Spinal cord (tissue), 10 donors: Measurements from ENCODE around the gene ERMN. TPM values are rescaled to one million over a fixed set of nuclear protein-coding genes. Genes with fewer than 3 reads are reported as not detected.
"Not testable (repeated sequence)": the region's sequence is repeated elsewhere in the genome, so short reads cannot be mapped to it uniquely, and the experiment has no call there.

ENCODE experiments used
- DNase-seq, 6 donors: peaks; one replicate each; pipeline versions ENCODE4 v3.0.0 to v3.0.0-alpha.2; 2013 to 2015; ENCODE audit warnings: low spot score in 6 of 6, low read depth in 4 of 6
- H3K27ac ChIP-seq: one replicate; pipeline ENCODE4 v1.5.1; 2013; ENCODE audit warnings: low read depth, low read length, control low read depth
- H3K27me3 ChIP-seq: one replicate; pipeline ENCODE4 v1.6.1; 2013; ENCODE audit warnings: low read length; ENCODE audit not compliant: control insufficient read depth, insufficient read depth
- H3K36me3 ChIP-seq: one replicate; pipeline ENCODE4 v1.6.1; 2013; ENCODE audit warnings: low read length; ENCODE audit not compliant: control insufficient read depth, insufficient read depth
- H3K4me1 ChIP-seq: one replicate; pipeline ENCODE4 v1.6.1; 2013; ENCODE audit warnings: low read length; ENCODE audit not compliant: control insufficient read depth, insufficient read depth
- H3K4me3 ChIP-seq: one replicate; pipeline ENCODE4 v1.5.1; 2013; ENCODE audit warnings: low read depth, low read length, control low read depth
- H3K9me3 ChIP-seq: one replicate; pipeline ENCODE4 v1.6.1; 2013; ENCODE audit warnings: low read length; ENCODE audit not compliant: control insufficient read depth, insufficient read depth
- WGBS: methylation state at CpG from one replicate; pipeline ENCODE4 v1.1.5; 2013; ENCODE audit warnings: missing lambda C conversion rate; ENCODE audit not compliant: insufficient coverage; 5-methylcytosine and 5-hydroxymethylcytosine counted together
- long read RNA-seq, 4 donors: transcript quantifications; one replicate each; lab custom pipeline, GENCODE V29; 2026
- polyA plus RNA-seq, 2 donors: library from polyadenylated mRNA; unstranded; fragments of 120-200 nt; gene quantifications; one replicate each; pipeline ENCODE4 v1.2.1, GENCODE V29; 2013; ENCODE audit not compliant: insufficient read length in 2 of 2
- total RNA-seq, 2 donors: library from RNA; depleted of rRNA in 1 of 2; stranded (reverse); fragments of 120-200 nt in 1 of 2; fragments of >200 nt in 1 of 2; gene quantifications; one replicate each; pipeline versions ENCODE4 v1.2.3 to v1.2.4, GENCODE V29; 2013 to 2014
- donor health status: healthy.

ERMN gene
- total RNA-seq (100 to 1,000 TPM in 1 of 2 donors, 10 to 100 TPM in 1; 30.0 to 113 TPM), polyA plus RNA-seq (10 to 100 TPM; 35.1 to 45.7 TPM)
- long read RNA-seq, donor 1, transcript ERMN-205 (3 exons, 3,793 nt): major isoform, 16 of 19 reads
- long read RNA-seq, donor 1, partial matches to known transcripts: 0 of 19 reads
- long read RNA-seq, donor 1, other reads (novel, unspliced or antisense): 0 of 19 reads
- long read RNA-seq, donor 2, partial matches to known transcripts: 0 of 1 reads
- long read RNA-seq, donor 2, other reads (novel, unspliced or antisense): 0 of 1 reads
- long read RNA-seq, donor 3, transcript ERMN-205 (3 exons, 3,793 nt): major isoform, 5 of 5 reads
- long read RNA-seq, donor 3, partial matches to known transcripts: 0 of 5 reads
- long read RNA-seq, donor 3, other reads (novel, unspliced or antisense): 0 of 5 reads
- long read RNA-seq, donor 4: 0 reads

GRCh38 chr2:157325786-157326185 lies at the start of gene ERMN:
TSS of gene ERMN (minus strand) at chr2:157325824. CDS start at chr2:157325642, 182 bp downstream.
- no peaks in the 10 kb centered on the region for H3K27me3 ChIP-seq
- no peaks in the 10 kb centered on the region for H3K9me3 ChIP-seq
- H3K4me3 ChIP-seq: no peak within 1 kb of the TSS
- no peaks in the 10 kb centered on the region for H3K4me1 ChIP-seq
- peak in 2 of 6 donors; percentile 66 to 68 for DNase-seq
- H3K27ac ChIP-seq: no peak within 1 kb of the TSS
- no peaks in the 10 kb centered on the region for H3K36me3 ChIP-seq

- Histone ChIP-seq H3K4me1 (no peaks in the 10 kb centered on the region), H3K27ac (no peak overlapping the region), H3K36me3 (no peaks in the 10 kb centered on the region), H3K27me3 (no peaks in the 10 kb centered on the region), H3K4me3 (no peak overlapping the region), H3K9me3 (peaks cover 10% of the 10 kb centered on the region)
- WGBS: 100% methylated on average over 1 of the region's 1 CpG
- DNase-seq: no peak
Measured at GRCh38 chr2:157375384-157375783, 49.8 kb upstream of the ERMN start.

GRCh38 chr2:157368508-157368907 lies 42.9 kb upstream of the ERMN start:
- WGBS: 100% methylated on average over 5 of the region's 25 CpGs
- not testable (repeated sequence) for H3K9me3 ChIP-seq, H3K4me3 ChIP-seq, H3K27ac ChIP-seq, H3K4me1 ChIP-seq, H3K36me3 ChIP-seq, DNase-seq, H3K27me3 ChIP-seq

- H3K9me3 ChIP-seq: no peaks in the 10 kb centered on the region
- no CpG with 5 or more reads among the region's 1 CpG for WGBS
- no peak for DNase-seq
- H3K36me3 ChIP-seq: no peaks in the 10 kb centered on the region
- H3K4me3 ChIP-seq: no peak overlapping the region
- H3K27ac ChIP-seq: no peak overlapping the region
- H3K4me1 ChIP-seq: no peaks in the 10 kb centered on the region
- H3K27me3 ChIP-seq: no peaks in the 10 kb centered on the region
Measured at GRCh38 chr2:157367704-157368103, 42.1 kb upstream of the ERMN start.

- H3K4me3 ChIP-seq: no peak overlapping the region
- H3K9me3 ChIP-seq: no peaks in the 10 kb centered on the region
- 55% methylated on average over 2 of the region's 2 CpGs for WGBS
- H3K4me1 ChIP-seq: no peaks in the 10 kb centered on the region
- no peaks in the 10 kb centered on the region for H3K27me3 ChIP-seq
- no peaks in the 10 kb centered on the region for H3K36me3 ChIP-seq
- no peak for DNase-seq
- no peak overlapping the region for H3K27ac ChIP-seq
Measured at GRCh38 chr2:157364257-157364974, 38.8 kb upstream of the ERMN start.

- no peaks in the 10 kb centered on the region for H3K9me3 ChIP-seq
- no peaks in the 10 kb centered on the region for H3K36me3 ChIP-seq
- H3K27me3 ChIP-seq: no peaks in the 10 kb centered on the region
- peak in 1 of 6 donors; percentile 30 for DNase-seq
- no peaks in the 10 kb centered on the region for H3K4me1 ChIP-seq
- no peak overlapping the region for H3K4me3 ChIP-seq
- no peak overlapping the region for H3K27ac ChIP-seq
- WGBS: no CpG with 5 or more reads among the region's 2 CpGs
Measured at GRCh38 chr2:157363612-157364101, 38.0 kb upstream of the ERMN start.

- Histone ChIP-seq H3K27me3 (no peaks in the 10 kb centered on the region), H3K4me1 (no peaks in the 10 kb centered on the region), H3K4me3 (no peak overlapping the region), H3K27ac (no peak overlapping the region), H3K9me3 (no peaks in the 10 kb centered on the region), H3K36me3 (no peaks in the 10 kb centered on the region)
- no CpG with 5 or more reads among the region's 2 CpGs for WGBS
- no peak for DNase-seq
Measured at GRCh38 chr2:157362627-157363026, 37.0 kb upstream of the ERMN start.

GRCh38 chr2:157361526-157361925 lies 35.9 kb upstream of the ERMN start:
- Histone ChIP-seq H3K27me3 (no peaks in the 10 kb centered on the region), H3K4me3 (no peak overlapping the region), H3K9me3 (no peaks in the 10 kb centered on the region), H3K27ac (no peak overlapping the region), H3K36me3 (no peaks in the 10 kb centered on the region), H3K4me1 (no peaks in the 10 kb centered on the region)
- DNase-seq: no peak

- H3K27me3 ChIP-seq: no peaks in the 10 kb centered on the region
- H3K9me3 ChIP-seq: no peaks in the 10 kb centered on the region
- no peaks in the 10 kb centered on the region for H3K4me1 ChIP-seq
- DNase-seq: no peak
- no peak overlapping the region for H3K4me3 ChIP-seq
- H3K27ac ChIP-seq: no peak overlapping the region
- WGBS: no CpG with 5 or more reads among the region's 2 CpGs
- H3K36me3 ChIP-seq: no peaks in the 10 kb centered on the region
Measured at GRCh38 chr2:157359628-157360027, 34.0 kb upstream of the ERMN start.

- no peaks in the 10 kb centered on the region for H3K27me3 ChIP-seq
- no peak overlapping the region for H3K27ac ChIP-seq
- H3K36me3 ChIP-seq: no peaks in the 10 kb centered on the region
- no peaks in the 10 kb centered on the region for H3K4me1 ChIP-seq
- WGBS: no CpG with 5 or more reads among the region's 1 CpG
- no peak for DNase-seq
- H3K9me3 ChIP-seq: peaks cover 1% of the 10 kb centered on the region
- H3K4me3 ChIP-seq: no peak overlapping the region
Measured at GRCh38 chr2:157355618-157356017, 30.0 kb upstream of the ERMN start.
